GM21390 (cell line): ENCODE results near the gene BRAT1.
"Not testable (repeated sequence)": the region's sequence is repeated elsewhere in the genome, so short reads cannot be mapped to it uniquely, and the experiment has no call there.

Source experiments
- ATAC-seq: cut with Tn5 transposase; IDR thresholded peaks from one replicate; pipeline ENCODE4 v1.9.1; 2021; ENCODE audit not compliant: unreplicated experiment

The BRAT1 gene

DNA sequence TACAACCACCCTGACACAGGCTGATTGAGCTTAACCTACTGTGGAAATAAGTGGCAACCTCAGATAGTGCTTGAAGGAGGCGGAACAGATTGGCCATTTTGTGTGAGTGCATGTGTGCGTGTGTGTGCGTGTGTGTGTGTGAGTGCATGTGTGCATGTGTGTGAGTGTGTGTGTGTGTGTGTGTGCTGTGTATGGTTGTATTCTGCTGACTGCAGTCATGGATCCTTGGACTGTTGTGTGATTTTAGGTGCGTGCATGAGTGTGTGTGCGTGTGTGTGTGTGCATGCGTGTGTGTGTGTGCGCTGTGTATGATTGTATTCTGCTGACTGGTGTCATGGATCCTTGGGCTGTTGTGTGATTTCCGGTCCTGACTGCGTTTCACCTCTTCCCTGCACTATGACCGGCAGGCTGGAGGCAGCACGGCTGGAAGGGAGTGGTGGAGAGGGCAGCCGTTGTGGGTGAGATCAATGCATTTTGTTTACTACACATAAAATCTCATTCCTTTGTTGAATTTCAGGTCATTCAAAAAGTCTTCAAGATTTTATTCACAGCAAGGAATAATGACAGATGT is 9.7 kb upstream of the BRAT1 start:
- no peak for ATAC-seq

DNA sequence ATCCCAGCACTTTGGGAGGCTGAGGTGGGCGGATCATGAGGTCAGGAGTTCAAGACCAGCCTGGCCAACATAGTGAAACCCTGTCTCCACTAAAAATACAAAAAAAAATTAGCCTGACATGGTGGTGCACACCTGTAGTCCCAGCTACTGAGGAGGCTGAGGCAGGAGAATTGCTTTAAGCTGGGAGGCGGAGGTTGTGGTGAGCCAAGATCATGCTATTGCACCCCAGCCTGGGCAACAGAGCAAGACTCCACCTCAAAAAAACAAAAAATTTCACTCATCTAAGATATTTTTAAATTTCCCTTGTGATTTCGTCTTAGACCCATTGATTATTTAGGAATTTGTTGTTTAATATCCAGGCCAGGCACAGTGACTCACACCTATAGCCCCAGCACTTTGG is 8.6 kb upstream of the BRAT1 start:
- not testable (repeated sequence) for ATAC-seq

DNA sequence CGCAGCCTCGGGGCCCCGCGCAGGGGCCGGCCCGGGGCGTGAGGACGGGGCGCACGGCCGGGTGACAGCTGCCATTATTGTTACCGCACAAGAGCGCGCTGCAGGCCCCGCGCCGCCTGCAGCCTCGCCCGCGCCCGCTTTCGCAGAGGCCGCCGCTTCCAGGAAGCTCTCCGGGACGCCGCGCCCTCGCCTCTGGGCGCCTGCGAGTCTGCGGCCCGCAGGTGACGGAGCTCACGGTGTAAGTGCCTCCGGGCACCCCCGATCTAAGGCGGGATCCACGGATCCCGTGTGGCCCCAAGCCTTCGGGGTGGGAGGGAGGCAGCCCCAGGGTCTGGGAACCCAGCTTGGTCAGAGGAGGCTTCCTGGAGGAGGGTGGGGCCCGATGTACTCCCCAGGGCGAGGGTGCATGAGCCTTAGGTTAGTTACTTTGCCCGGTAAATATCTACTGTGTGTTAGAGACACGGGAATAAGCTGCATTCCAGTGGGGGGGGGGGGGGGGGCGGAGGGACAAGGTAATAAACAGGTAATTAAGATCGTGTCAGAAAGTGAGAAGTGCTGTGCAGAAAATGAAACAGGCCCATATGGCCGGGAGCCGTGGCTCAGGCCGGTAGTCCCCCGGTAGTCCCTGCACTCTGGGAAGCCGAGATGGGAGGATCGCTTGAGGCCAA is 4.1 kb upstream of the BRAT1 start:
- ATAC-seq = peak; percentile 15

DNA sequence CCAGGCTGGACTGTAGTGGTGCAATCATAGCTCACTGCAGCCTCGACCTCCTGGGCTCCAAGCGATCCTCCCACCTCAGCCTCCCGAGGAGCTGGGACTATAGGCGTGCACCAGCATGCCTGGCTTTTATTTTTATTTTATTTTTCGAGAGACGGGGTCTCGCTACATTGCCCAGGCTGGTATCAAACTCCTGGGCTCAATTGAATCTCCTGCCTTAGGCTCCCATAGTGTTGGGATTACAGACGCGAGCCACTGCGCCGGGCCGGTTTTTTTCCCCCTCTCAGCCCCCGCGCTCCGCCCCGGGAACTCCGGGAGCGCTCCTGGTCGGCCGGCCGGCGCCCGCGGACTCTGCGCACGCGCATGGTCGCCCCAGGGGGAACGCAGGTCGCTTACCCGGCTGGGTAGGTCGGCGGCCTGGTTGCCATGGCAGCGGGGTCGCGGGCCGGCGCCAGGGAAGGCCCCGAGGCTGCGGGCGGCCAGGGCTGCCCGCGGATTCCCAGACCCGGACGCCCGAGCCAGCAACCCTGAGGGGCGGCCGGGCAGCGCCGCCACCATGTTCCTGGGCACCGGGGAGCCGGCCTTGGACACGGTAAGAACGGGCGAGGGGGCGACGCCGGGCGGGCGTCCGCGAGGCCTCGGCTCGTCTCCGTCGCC is 3.4 kb upstream of the BRAT1 start, which contains the start of gene IQCE:
TSS of gene IQCE (plus strand) at position 351 of the 654 bp plus-strand sequence. CDS start at position 554, 203 bp downstream.
- ATAC-seq = peak; percentile 53

DNA sequence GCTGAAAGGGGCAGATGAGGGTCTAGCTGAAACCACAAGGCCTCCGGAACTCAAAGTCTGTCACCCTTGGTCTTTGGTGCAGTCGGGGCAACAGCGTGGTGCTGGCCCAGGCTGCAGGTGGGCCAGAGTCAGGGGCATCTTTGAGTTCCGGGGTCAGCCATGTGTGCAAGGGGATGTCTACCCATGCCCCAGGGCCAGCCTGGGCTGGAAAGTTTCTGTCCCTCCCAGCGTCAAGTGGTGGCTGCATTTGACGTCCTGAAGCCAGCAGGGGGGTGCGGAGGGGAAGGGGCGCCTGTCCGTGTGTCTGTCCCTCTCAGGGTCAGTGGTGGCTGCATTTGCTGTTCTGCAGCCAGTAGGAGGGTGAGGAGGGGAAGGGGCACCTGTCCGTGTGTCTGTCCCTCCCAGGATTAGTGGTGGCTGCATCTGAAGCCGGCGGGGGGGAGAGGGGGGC is 638 bp downstream of the BRAT1 start:
- no peak for ATAC-seq

DNA sequence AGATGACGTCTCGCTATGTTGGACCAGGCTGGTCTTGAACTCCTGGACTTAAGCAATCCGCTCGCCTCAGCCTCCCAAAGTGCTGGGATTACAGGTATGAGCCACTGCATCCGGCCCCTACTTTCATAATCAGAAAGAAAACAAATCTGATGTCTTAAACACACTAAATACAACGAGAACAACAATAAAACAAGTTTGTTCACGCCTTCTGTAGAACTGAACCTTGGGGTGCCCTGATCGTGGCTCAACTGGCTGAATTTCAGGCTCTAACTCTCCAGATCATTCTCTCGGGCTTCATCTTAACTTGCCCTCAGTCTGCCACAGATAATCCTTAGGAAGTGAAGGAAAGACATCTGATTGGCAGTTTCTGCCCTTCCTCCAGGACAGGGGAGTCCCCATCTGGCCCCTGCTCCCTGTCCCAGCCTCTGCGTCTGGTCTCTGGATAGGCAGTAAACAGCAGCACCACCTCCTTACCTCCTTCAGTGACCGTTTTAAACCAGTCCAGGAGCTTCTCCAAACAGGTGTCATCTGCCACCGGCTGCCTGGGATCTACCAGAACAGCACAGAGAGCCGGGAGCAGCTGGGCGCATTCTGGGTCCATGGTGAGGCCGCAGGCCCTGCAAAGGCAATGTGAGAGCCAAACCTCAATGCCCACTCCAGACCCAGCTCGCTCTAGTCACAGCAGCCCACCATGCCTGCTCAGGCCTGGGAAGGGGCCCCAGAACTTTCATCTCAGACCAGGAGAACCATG is 1.3 kb downstream of the BRAT1 start:
- no peak for ATAC-seq

DNA sequence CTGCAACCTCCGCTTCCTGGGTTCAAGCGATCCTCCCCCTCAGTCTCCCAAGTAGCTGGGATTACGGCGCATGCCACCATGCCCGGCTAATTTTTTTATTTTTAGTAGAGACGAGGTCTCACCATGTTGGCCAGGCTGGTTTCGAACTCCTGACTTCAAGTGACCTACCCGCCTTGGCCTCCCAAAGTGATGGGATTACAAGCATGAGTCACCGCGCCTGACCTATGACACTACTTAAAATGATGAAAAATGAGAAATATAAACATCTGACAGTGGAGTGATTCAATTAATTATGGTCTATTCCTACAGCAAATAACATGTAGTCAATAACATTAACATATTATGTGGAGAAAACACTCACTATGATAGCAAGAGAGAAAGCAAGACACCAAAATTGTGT is 2.2 kb downstream of the BRAT1 start:
- ATAC-seq = no peak

DNA sequence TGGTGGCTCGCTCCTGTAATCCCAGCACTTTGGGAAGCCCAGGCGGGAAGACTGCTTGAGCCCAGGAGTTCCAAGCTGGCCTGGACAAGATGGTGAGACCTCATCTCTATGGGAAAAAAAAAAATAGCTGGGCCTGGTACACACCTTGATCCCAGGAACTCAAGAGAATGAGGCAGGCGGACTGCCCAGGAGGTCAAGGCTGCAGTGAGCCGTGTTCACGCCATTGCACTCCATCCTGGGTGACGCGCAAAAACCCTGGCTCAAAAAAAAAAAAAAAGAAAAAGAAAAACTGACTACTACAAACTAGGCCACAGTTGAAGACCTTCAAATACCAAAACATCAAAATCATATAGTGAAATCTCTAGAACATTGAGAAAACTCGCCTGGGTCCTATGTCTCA is 3.9 kb downstream of the BRAT1 start:
- ATAC-seq = no peak

DNA sequence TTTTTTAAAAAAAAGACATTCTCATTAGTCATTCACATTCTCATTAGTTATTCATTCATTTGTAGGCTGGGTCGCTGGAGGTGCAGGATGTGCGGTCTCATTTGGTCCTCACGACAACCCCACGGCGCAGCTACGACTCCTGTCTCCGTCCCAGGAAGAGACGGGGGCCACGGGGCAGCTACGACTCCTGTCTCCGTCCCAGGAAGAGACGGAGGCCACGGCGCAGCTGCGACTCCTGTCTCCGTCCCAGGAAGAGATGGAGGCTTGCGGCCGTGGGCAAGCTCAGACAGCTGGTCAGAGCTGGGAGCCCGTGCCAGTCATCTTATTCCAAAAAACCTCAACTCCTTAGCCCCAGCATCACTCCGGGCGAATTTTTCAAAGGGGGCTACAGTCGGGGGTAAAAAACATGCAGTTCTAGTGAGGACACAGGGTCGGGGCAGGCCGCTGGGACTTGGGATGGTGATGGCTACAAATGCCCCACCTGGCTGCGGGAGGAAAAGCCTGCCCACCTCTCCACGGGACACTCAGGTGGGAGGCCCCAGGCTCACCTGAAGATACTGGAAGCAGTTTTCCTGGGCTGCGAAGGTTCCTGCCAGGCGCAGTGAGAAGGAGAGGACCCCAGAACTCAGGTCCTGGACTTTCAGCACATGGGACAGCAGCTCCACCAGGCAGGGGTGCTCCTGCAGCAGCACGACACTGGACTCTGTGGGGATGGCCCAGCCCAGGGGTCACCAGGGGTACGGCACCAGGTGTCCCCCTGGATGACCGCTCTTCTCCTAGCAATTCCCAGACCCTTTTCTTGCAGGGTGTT is 8.3 kb downstream of the BRAT1 start:
- no peak for ATAC-seq

DNA sequence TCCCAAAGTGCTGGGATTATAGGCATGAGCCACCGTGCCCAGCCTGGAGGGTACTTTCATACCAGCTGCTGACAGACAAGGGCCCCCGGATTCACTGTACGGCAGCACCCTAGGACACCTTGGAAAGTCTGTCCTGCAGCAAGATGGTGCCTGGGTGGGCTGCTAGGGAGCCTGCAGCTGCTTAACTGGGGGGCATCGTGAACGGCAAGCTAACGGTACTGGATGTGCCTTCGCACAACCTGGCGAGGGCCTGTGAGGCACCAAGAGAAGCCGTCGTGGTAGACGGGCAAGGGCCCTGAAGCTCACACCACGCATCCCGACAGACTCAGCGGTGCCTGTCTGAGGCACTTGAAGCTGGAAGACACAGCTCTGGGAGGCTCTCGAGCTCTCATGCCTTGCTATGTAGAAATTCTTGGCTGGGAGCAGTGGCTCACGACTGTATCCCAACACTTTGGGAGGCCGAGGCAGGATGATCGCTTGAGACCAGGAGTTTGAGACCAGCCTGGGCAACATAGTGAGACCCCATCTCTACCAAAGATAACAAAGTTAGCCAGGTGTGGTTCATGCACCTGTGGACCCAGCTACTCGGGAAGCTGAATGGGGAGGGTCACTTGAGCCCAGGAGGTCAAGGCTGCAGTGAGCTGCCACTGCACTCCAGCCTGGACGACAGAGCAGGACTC is 9.4 kb downstream of the BRAT1 start:
- no peak for ATAC-seq

DNA sequence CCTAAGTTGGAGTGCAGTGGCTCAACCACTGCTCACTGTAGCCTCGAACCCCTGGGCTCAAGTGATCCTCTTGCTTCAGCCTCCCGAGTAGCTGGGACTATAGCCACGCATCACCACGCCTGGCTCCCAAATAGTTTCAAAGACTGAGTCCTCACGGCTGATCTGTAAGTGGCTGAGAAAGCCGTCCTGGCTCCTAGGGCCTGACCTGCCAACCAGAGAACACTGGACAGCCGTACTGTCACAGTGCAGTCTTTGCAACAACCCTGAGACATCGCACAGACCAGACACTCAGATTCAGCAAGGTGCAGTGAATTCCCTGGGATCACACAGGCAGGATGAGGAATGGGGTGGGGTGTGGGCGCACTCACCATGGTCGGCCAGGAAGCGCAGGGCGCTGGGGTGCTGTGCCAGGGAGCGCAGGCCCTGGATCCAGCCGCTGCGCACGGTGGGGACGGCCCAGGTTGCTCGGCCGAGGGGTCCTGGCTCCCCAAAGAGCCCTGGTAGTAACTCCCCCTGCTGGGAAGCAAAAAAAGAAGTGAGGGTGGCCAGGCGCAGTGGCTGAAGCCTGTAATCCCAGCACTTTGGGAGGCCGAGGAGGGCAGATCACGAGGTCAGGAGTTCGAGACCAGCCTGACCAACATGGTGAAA is 10.7 kb downstream of the BRAT1 start:
- no peak for ATAC-seq

DNA sequence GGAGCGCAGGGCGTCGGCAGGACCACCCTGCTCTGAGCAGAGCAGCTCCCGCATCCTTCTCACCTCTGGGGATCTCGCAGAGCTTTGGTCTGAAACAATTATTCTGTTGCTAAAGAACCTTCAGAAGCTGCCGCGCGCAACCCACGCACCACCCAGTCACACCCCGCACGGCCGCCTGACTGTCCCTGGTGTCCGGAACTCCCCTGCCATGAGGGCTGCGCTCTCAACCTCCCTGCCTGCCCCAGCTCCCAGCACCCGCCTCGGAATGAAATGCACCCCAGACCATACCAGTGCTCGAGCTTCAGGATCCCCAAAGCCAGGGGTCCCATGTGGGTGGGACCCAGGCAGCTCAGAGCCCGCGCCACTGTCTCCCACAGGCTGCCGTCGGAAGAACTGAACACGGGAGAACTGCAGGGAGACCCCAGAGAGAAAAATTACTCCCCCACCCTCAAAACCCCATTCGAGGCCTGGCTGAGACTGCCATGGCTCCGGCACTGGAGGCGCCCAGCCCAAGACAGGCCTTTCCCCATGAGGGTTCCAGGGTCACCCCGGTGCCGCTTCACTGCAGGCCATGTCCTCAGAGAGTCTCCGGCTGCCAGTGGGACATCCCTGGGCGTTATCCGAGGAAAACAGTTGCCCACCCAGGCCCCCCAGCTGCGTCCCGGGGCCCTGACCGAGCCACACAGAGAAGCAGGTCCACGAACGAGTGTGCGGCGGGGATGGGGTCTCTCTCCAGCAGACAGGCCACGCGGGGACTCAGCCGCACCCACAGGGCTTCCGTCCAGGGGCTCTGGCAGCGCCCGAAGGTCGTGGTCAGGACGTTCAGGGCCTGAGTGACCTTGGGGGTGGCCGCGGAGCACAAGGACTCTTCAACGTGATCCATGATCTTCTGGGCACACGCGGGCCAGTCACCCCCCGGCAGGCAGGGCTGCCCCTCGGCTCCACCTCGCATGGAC is 12.1 kb downstream of the BRAT1 start:
- ATAC-seq = no peak

DNA sequence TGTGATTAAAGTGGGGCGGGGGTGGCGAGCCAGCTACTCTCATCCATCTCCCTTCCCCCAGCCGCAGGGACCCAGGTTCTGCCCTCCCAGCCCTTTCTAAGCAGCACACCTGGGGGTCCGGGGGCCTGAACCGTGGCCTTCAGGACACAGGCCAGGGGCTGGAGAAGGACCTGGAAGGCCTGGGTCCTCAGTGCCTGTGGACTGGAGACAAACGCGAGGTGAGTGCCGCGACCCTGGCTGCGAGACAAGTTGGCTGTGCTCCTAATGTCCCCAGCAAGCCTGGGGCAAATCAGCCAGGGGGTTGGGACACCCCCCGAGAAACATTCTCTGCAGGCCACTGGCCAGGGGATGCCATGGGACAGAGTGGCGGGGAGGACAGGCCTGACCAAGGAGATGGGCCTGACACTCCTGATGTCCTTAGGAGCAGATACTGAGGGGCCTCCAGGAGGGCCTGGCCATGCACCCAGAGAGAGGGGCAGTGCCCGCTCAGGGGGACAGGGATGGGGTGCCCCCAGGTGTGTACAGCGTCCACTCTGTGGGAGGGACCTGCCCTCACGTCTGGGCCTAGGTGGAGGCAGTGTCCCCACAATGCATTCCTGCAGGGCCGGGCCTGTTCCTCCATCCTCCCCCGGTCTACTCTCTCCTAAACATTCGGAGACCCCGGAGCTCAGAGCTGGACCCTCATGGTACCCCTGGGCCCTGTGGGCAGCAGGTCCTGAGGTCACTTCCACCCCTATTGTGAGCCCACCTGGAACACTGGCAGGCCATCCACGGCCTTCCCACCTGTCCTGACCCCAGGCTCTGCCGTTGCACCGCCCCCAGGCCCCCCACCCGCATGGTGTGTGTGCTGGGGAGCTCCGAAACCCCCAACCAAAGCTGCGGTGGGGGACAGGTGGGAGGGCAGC is 13.1 kb downstream of the BRAT1 start:
- no peak for ATAC-seq

DNA sequence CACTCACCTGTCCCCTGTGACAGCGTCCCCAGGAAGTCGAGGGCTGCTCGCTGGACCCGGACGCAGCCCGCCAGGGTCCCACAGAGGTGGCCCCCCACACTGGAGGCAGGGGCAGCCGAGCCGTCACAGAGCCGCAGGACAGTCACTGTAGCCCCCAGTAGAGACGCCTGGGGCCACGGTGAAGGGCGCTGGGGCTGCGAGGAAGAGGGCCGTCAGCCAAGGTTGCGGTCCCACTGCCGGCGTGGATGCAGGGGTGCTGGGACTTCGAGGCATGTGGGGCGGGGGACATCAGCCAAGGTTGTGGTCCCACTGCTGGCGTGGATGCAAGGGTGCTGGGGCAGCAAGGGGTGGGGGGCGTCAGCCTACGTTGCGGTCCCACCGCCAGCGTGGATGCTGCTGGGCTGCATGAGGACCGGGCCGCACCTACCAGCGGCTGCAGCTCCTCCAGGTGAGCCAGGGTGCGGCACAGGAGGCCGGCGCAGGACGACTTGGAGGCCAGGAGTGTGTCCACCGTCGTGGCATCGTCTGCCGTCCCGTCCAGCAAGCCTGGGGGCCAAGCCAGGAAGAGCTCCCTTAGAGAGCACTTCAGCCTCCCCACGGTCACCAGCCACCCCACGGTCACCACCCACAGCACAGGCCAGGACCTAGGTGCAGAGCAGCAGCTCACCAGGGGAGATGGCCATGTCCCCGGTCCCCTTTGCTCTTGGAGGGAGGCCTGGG is 13.9 kb downstream of the BRAT1 start:
- ATAC-seq = no peak

DNA sequence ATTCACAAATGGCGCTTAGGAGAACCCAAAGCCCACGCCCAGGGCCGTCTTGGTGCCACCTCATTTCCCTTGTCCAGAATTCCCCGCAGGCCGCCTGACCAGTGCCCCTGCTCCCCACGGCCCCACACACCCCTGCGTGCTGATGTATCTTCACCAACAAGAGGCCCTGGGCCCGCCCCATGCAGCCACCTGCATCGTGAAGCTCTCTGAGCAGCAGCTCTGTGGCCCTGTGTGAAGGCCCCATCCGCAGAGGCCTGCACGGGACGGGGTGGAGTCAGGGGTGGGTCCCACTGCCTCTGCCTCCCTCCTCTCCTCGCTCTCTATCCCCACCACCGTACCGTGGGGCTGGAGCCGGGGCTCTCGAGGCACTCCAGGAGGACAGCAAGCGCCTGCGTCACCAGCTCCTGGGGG is 14.7 kb downstream of the BRAT1 start:
- no peak for ATAC-seq

DNA sequence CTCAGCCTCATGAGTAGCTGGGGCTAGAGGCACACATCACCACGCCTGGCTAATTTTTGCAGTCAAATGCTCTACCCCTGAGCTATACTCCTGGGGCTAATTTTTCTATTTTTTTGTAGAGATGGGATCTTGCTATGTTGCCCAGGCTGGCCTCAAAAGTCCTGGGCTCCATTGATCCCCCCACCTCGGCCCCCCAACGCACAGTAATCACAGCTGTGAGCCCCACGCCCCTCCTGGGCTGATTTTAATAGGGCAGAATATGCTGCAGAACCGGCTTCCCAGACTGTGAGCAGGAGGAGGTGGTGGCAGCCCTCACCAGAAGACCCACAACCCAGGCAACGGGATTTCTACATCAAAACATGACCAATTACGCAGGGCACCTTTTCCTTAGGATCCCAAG is 15.2 kb downstream of the BRAT1 start:
- no peak for ATAC-seq
